Liver (tissue), 9 donors: ENCODE results near the gene OGDHL. TPM values are rescaled to one million over a fixed set of nuclear protein-coding genes. Genes with fewer than 3 reads are reported as not detected.

ENCODE experiments used
- DNase-seq: peaks from one replicate; pipeline ENCODE4 v3.0.0-alpha.2; 2017; ENCODE audit warnings: low spot score
- H3K27ac ChIP-seq, 2 donors: one replicate each; pipeline ENCODE4 v1.7.0; 2013; ENCODE audit warnings: inconsistent platforms in 2 of 2, low read length in 2 of 2, control low read depth in 1 of 2, low read depth in 1 of 2, mild to moderate bottlenecking in 1 of 2
- H3K27me3 ChIP-seq, 4 donors: one replicate each; pipeline versions ENCODE4 v1.6.1 to v1.7.0; 2013; ENCODE audit warnings: low read length in 3 of 4, inconsistent platforms in 1 of 4, mild to moderate bottlenecking in 1 of 4, moderate library complexity in 1 of 4; ENCODE audit not compliant: control insufficient read depth in 4 of 4, insufficient read depth in 4 of 4
- H3K36me3 ChIP-seq, 4 donors: one replicate each; pipeline versions ENCODE4 v1.6.1 to v1.7.0; 2013; ENCODE audit warnings: low read length in 3 of 4, mild to moderate bottlenecking in 3 of 4, low read depth in 1 of 4, moderate library complexity in 1 of 4; ENCODE audit not compliant: control insufficient read depth in 4 of 4, insufficient read depth in 3 of 4
- H3K4me1 ChIP-seq, 4 donors: one replicate each; pipeline versions ENCODE4 v1.6.1 to v1.7.0; 2013; ENCODE audit warnings: low read length in 3 of 4, mild to moderate bottlenecking in 3 of 4, moderate library complexity in 1 of 4; ENCODE audit not compliant: control insufficient read depth in 4 of 4, insufficient read depth in 4 of 4
- H3K4me3 ChIP-seq, 3 donors: one replicate each; pipeline versions ENCODE4 v1.6.1 to v1.7.0; 2013; ENCODE audit warnings: low read length in 3 of 3, control low read depth in 1 of 3, low read depth in 1 of 3, mild to moderate bottlenecking in 1 of 3
- H3K9ac ChIP-seq, 2 donors: one replicate each; pipeline ENCODE4 v1.7.0; 2013; ENCODE audit warnings: low read length in 2 of 2, mild to moderate bottlenecking in 2 of 2, moderate library complexity in 2 of 2, control low read depth in 1 of 2, low read depth in 1 of 2
- H3K9me3 ChIP-seq, 4 donors: one replicate each; pipeline versions ENCODE4 v1.6.1 to v1.7.0; 2013; ENCODE audit warnings: low read length in 3 of 4; ENCODE audit not compliant: control insufficient read depth in 4 of 4
- CTCF ChIP-seq: fragments of 150-350 bp; IDR thresholded peaks from 2 replicates; pipeline ENCODE4 v1.5.1; 2017; ENCODE audit warnings: improper control_type of control experiment, low read depth, low read length; ENCODE audit not compliant: missing input control
- EGR1 ChIP-seq, 2 donors: IDR thresholded peaks; 2 replicates each; pipeline ENCODE4 v1.6.1; 2016 to 2018; ENCODE audit warnings: antibody characterized with exemption in 2 of 2, low read depth in 2 of 2
- FOXA1 ChIP-seq: IDR thresholded peaks from 2 replicates; pipeline ENCODE4 v1.6.1; 2016; ENCODE audit warnings: antibody characterized with exemption
- FOXA2 ChIP-seq: IDR thresholded peaks from 2 replicates; pipeline ENCODE4 v1.6.1; 2016; ENCODE audit warnings: antibody characterized with exemption
- GABPA ChIP-seq, 2 donors: IDR thresholded peaks in 1 of 2; conservative IDR thresholded peaks in 1 of 2; 2 replicates each; pipeline ENCODE4 v1.6.1; 2016; ENCODE audit warnings: antibody characterized with exemption in 2 of 2, mild to moderate bottlenecking in 1 of 2, moderate library complexity in 1 of 2
- HNF4A ChIP-seq, 2 donors: conservative IDR thresholded peaks; 2 replicates each; pipeline ENCODE4 v1.6.1; 2016; ENCODE audit warnings: antibody characterized with exemption in 2 of 2, mild to moderate bottlenecking in 2 of 2
- HNF4G ChIP-seq: IDR thresholded peaks from 2 replicates; pipeline ENCODE4 v1.6.1; 2016; ENCODE audit warnings: antibody characterized with exemption
- JUND ChIP-seq, 2 donors: IDR thresholded peaks; 2 replicates each; pipeline ENCODE4 v1.6.1; 2016; ENCODE audit warnings: antibody characterized with exemption in 2 of 2
- NR2F2 ChIP-seq: IDR thresholded peaks from 2 replicates; pipeline ENCODE4 v1.6.1; 2016; ENCODE audit warnings: antibody characterized with exemption
- RAD21 ChIP-seq, 2 donors: IDR thresholded peaks; 2 replicates each; pipeline ENCODE4 v1.6.1; 2016; ENCODE audit warnings: antibody characterized with exemption in 2 of 2, mild to moderate bottlenecking in 2 of 2
- REST ChIP-seq: IDR thresholded peaks from 2 replicates; pipeline ENCODE4 v1.6.1; 2016; ENCODE audit warnings: antibody characterized with exemption, mild to moderate bottlenecking
- RXRA ChIP-seq, 2 donors: IDR thresholded peaks; 2 replicates each; pipeline ENCODE4 v1.6.1; 2017 to 2018; ENCODE audit warnings: antibody characterized with exemption in 2 of 2, mild to moderate bottlenecking in 1 of 2
- SP1 ChIP-seq: IDR thresholded peaks from 2 replicates; pipeline ENCODE4 v1.6.1; 2018; ENCODE audit warnings: antibody characterized with exemption, mild to moderate bottlenecking
- TAF1 ChIP-seq: conservative IDR thresholded peaks from 2 replicates; pipeline ENCODE4 v1.6.1; 2016; ENCODE audit warnings: antibody characterized with exemption, mild to moderate bottlenecking
- YY1 ChIP-seq: IDR thresholded peaks from 2 replicates; pipeline ENCODE4 v1.6.1; 2016; ENCODE audit warnings: antibody characterized with exemption, mild to moderate bottlenecking
- WGBS: extraction: QIAGEN DNeasy Blood & Tissue Kit; methylation state at CpG from one replicate; pipeline ENCODE4 v1.1.7; 2013; 5-methylcytosine and 5-hydroxymethylcytosine counted together
- polyA plus RNA-seq, 2 donors: library from polyadenylated mRNA; stranded (reverse) in 1 of 2; unstranded in 1 of 2; fragments of 200-250 nt in 1 of 2; fragments of >200 nt in 1 of 2; fragmentation: Nextera tagmentation in 1 of 2; extraction: Ambion mirVana in 1 of 2; gene quantifications; one replicate each; pipeline versions ENCODE4 v1.2.1 to v1.2.3, GENCODE V29; 2013 to 2015
- total RNA-seq, 2 donors: library from RNA; depleted of rRNA; stranded (reverse); fragments of >200 nt; gene quantifications; one replicate each; pipeline ENCODE4 v1.2.3, GENCODE V29; 2014
- TF ChIP-seq, protein P1 (sequence below): IDR thresholded peaks from 2 replicates; pipeline ENCODE4 v1.6.1; 2016; ENCODE audit warnings: antibody characterized with exemption
- TF ChIP-seq, protein P2 (sequence below): IDR thresholded peaks from 2 replicates; pipeline ENCODE4 v1.6.1; 2016; ENCODE audit warnings: antibody characterized with exemption
- TF ChIP-seq, protein P3 (sequence below): IDR thresholded peaks from 2 replicates; pipeline ENCODE4 v1.6.1; 2016; ENCODE audit warnings: antibody characterized with exemption
- donor health status: healthy.
- donor health status: healthy.
- donor health status: healthy.
- donor health status: healthy.
- donor health status: healthy.

OGDHL gene
- total and polyA plus RNA-seq, 4 donors: 5.2 to 67.9 (median 49.7) TPM

DNA sequence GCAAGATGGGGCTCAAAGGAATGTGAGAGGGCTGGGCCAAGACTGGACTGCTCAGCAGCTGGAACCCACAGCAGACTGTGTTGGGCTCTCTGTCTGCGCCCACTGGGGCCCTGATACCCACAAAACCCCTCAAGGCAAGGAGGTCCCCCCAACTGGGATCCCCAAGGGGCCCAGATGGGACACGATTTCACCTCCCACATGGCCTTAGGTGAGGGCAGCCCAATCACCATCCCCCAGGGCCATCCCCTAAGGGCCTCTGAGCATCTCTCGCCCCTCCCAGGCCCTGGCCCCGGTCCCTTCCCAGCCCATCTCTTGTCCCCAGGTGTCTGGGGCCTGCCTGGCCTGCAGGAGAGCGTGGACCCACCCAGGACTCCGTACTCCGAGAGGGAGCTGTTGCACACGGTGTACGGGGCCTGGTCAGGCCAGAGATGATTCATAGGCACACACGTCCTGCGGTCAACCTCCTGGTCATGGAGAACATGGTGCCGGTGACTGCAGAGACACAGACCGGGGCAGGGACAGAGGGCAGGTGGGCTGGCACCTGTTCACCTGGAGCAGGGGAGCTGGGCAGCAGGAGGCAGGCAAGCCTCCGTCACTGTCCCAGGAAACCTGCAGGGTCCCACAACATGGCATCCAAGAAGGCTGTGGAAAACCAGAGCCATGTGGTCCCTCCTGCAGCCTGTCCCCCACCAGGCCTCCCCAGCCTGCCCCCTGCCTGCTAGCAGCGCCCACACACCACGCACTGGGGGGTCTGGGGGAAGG, 21.6 kb downstream of the OGDHL start:
- H3K4me1 ChIP-seq: no peaks in the 10 kb centered on the region
- H3K27ac ChIP-seq: no peak overlapping the region
- H3K9ac ChIP-seq: no peak overlapping the region
- no peak overlapping the region for H3K4me3 ChIP-seq
- H3K36me3 ChIP-seq: peaks cover 12 to 89% (median 43%) of the 10 kb centered on the region in 4 donors
- no peaks in the 10 kb centered on the region for H3K27me3 ChIP-seq
- 94% methylated on average over 16 of the region's 16 CpGs for WGBS
- no peaks in the 10 kb centered on the region for H3K9me3 ChIP-seq
- TF ChIP-seq YY1 (no peak), REST (no peak), SP1 (no peak), FOXA2 (no peak), CTCF (no peak), JUND (IDR thresholded peaks at IDR 0.05) (no peak), FOXA1 (no peak), HNF4G (no peak), EGR1 (IDR thresholded peaks at IDR 0.05; ENCODE audit: low read depth in 2 of 2) (no peak), NR2F2 (no peak), HNF4A (conservative IDR thresholded peaks at IDR 0.05) (no peak), RXRA (IDR thresholded peaks at IDR 0.05) (no peak), GABPA (IDR thresholded peaks at IDR 0.05 in 1 of 2, conservative IDR thresholded peaks at IDR 0.05 in 1 of 2) (no peak), RAD21 (IDR thresholded peaks at IDR 0.05) (no peak), TAF1 (no peak)
- TF ChIP-seq, protein P1, sequence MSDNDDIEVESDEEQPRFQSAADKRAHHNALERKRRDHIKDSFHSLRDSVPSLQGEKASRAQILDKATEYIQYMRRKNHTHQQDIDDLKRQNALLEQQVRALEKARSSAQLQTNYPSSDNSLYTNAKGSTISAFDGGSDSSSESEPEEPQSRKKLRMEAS: no peak
- TF ChIP-seq, protein P2, sequence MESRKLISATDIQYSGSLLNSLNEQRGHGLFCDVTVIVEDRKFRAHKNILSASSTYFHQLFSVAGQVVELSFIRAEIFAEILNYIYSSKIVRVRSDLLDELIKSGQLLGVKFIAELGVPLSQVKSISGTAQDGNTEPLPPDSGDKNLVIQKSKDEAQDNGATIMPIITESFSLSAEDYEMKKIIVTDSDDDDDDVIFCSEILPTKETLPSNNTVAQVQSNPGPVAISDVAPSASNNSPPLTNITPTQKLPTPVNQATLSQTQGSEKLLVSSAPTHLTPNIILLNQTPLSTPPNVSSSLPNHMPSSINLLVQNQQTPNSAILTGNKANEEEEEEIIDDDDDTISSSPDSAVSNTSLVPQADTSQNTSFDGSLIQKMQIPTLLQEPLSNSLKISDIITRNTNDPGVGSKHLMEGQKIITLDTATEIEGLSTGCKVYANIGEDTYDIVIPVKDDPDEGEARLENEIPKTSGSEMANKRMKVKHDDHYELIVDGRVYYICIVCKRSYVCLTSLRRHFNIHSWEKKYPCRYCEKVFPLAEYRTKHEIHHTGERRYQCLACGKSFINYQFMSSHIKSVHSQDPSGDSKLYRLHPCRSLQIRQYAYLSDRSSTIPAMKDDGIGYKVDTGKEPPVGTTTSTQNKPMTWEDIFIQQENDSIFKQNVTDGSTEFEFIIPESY: no peak
- TF ChIP-seq, protein P3, sequence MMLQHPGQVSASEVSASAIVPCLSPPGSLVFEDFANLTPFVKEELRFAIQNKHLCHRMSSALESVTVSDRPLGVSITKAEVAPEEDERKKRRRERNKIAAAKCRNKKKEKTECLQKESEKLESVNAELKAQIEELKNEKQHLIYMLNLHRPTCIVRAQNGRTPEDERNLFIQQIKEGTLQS: no peak
- DNase-seq: peak; percentile 28
